NCI-H187 (cell line): ENCODE data around the gene CDCA7L.

Source experiments
- DNase-seq, 2 experiments: peaks; one replicate each; lab custom pipeline; 2025; lab: John Stamatoyannopoulos, UW

Gene CDCA7L

DNA sequence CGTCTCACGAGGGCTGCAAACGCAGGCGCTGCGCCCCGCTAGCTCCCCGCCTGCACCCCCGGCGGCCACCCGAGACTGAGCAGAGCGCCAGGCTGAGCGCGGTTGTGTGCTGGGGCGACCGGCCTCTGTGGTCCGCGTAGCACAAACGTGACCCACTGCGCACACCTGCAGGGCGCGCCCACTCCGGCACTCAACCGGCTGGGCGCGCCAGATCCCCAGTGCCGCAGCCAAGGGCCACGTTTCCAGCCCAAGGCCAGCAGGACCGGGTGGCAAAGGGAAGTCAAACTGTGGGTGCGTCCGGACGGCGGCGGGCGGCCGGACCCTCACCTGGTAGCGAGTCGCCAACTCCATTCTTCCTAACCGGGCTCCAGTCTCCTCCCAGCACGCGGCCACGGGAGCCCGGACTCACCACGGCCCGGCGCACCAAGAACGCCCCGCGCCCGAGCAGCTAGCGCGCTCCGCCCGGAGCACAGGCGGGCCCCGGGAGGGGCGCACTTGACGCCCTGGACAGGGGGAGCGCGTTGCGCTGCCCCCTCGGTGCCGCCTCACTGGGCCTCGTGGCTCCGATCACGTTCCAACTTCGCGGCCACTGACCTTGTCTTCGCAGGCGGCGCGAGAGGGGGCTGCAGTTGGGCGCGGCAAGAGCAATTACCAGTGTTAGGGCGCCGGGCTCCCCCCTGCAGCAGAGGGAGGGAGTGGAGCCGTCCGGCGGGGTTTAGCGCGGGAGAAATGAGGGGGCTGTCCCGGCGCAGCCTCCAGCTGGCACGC lies at the start of gene CDCA7L:
Gene CDCA7L, minus strand, starts transcription at position 446 of the 768 bp plus-strand sequence. Its CDS starts 95 bp downstream, at position 351.
- no peak for DNase-seq

GRCh38 chr7:21986096-21986495 lies 40.4 kb upstream of the CDCA7L start:
- DNase-seq = no peak

DNA sequence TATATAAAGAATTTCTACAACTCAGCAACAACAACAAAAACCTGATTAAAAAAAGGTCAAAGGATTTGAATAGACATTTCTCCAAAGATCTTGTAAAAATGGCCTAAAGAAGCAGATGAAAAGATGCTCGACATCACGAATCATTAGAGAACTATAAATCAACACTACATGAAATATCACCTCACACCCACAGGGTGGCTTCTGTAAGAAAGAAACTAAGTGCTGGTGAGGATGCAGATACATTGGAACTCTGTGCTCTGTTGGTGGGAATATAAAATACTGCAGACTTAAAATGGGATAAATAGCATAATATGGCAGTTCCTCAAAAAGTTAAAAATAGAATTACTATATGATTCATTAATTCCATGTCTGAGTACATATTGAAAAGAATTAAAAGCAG lies 38.3 kb upstream of the CDCA7L start:
- no peak for DNase-seq

DNA sequence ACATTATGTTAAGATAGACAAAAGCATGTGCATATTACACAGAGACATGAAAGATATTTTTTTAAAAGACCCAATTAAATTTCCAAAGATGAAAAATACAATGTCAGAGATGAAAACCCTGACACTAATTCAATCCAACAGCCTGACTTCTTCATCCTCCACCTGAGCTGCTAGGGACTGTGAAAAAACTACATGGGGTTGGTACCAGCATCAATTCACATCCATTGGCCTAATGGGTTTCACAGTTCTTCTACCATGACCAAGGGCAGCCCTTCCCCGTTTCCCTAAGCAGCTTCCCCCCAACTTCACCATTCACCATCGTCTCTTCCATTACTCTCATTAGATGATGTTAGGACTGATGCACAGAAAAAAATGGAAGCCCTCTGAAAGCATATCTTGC lies 37.4 kb upstream of the CDCA7L start:
- DNase-seq = no peak

- no peak for DNase-seq
Observed at GRCh38 chr7:21981524-21981923, 35.8 kb upstream of the CDCA7L start.

- no peak for DNase-seq
Observed at GRCh38 chr7:21980926-21981500, 35.3 kb upstream of the CDCA7L start.

DNA sequence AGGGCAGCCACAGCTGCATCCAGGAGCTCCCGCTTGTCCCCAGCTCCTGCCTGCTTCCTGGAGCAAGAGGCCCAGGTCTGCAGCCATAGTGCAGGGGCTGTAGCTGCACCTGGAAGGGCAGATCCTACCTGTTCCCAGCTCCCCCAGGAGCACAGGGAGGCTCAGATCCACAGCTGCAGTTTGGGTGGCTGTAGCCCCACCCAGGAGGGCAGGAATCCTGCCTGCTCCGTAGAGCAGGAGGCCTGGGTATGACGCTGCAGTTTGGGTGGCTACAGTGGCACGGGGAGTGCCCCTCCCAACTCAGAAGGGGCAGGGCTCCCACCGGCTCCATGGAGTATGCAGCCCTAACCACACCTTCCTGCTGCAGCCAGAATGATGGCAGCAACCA lies 26.7 kb upstream of the CDCA7L start:
- no peak for DNase-seq

DNA sequence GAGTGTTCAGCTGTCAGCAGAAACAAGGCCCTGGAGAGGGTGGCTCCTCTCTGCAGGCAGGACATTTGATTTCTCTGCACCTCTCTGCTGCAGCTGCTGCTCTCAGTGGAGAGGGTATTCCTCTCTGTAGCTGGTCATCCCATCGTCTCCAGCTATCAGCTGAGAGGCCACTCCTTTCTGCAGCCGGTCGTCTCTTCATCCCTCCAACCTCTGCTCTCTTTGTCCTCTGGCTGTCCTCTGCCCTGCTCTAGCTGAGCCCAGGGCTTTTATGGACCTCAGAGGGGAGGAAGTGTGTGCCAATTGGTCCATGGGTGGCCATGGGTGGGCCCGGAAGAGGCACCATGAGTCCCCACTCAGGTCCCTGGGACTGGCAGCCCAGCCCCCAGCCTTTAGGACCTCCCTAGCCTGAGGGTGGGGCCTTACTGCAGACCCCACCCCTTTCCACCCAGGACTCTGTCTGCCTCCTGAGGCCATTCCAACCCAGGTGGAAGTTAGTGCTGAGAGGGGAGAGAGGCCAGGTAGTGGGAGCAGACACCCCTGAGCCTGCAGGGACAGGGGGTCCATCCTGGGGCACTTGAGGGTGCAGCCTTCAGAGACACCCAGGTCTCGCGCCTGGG lies 26.2 kb upstream of the CDCA7L start:
- no peak for DNase-seq

- no peak for DNase-seq
Observed at GRCh38 chr7:21969822-21970221, 24.1 kb upstream of the CDCA7L start.

GRCh38 chr7:21967598-21968003 lies 21.9 kb upstream of the CDCA7L start:
- no peak for DNase-seq

- no peak for DNase-seq
Observed at GRCh38 chr7:21966271-21966670, 20.6 kb upstream of the CDCA7L start.

GRCh38 chr7:21965291-21965690 lies 19.6 kb upstream of the CDCA7L start:
- no peak for DNase-seq

DNA sequence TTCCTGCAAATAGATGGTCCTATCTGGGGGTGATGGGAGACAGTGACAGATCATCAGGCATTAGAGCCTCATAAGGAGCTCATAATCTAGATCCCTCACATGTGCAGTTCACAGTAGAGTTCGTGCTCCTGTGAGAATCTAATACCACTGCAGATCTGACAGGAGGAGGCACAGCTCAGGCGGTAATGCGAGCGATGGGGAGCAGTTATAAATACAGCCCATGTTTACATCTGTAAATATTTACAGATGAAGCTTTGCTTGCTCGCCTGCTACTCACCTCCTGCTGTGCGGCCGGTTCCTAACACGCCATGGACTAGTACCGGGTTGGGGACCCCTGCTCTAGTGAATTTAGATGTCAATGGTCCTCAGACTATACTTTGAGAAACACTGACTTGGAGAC lies 17.0 kb upstream of the CDCA7L start:
- DNase-seq = no peak

DNA sequence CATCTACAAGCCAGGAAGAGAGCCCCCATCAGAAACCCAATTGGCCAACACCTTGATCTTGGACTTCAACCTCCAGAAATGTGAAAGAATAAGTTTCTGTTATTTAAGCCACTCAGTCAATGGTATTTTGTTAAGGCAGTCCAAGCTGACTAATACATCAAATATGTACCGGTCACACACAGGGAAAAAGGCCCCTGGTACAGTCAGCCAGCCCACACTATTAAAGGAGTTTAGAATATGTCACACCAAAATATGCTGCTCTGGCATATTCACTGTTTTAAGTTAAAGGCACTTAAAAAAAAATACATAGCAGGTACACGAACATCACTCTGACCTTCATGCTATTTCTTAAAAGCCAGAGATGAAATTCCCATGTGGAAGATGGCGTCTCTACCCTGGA lies 15.2 kb upstream of the CDCA7L start:
- DNase-seq = no peak

GRCh38 chr7:21959387-21959776 lies 13.7 kb upstream of the CDCA7L start:
- DNase-seq = no peak

- no peak for DNase-seq
Observed at GRCh38 chr7:21953781-21954180, 8.1 kb upstream of the CDCA7L start.

DNA sequence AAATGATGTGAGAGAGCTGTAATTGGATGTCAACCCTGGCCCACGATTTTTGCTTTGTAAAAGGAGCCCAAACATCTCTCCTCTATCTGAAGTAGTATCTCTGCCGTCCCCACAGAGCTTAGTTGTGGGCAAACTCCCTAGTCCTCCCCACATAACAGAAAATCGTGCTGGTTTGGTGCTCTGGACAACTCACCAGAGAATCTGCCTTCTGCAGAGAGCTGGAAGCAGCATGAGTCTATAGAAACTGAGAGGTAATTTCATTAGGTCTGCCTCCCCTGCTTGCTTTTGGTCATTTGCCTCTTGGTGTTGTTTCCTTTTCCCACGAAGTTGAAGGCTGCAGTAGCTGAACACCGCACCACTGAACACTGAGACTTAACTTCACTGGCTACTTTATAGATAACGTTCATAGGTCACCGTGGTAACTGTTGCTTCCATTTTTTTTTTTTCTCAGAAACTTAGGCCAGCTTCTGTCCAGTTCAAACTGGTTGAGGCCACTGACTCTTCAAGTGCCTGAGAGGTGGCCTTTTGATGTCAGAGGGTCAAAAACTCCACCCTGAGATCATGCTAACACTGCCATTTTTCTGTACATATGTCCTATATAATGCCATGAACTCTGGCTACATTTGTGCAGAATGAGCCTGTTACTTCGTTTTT lies 3.3 kb upstream of the CDCA7L start:
- no peak for DNase-seq

GRCh38 chr7:21948364-21948763 lies 2.7 kb upstream of the CDCA7L start:
- no peak for DNase-seq

DNA sequence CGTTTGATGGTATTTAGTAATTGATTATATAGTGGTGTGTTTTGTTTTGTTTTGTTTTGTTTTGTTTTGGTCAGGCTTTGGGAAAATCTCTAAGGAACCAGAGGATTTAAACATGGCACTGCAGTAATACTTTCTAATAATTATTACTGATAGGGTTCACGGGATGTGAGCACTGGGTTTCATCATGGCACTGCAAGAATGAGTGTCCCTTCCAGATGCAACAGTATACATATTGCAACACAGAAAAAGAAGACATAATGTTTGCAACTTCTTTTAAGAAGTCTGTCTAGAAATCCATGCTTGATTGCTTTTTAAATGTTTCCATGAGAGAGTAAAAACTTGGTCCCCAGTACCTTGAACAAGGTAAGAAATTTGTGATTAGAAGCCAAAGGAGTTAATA lies 2.2 kb upstream of the CDCA7L start:
- no peak for DNase-seq

- no peak for DNase-seq
Observed at GRCh38 chr7:21947056-21947455, 1.4 kb upstream of the CDCA7L start.

DNA sequence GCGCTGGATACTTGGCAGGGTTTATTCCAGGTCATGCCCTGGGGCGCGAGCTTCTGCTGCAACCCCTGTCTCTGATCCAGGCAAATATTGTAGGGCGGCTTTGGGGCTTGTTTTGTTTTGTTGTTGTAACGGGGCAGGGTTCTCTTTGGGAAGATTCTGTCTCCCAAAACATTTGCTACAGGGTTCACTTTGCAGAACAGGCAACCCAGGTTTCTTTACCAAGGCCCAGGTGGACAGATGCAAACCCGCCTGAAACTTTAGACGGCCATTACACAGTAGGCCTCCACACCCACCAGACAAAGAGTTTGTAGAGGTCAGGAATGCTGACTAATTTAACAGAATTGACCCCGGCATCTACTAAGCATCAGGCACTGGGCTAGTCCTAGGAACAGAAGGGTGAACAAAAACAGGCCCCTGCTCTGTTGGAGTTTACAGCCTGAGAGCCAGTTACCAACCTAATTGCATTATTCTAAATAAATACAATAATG lies 567 bp upstream of the CDCA7L start:
- DNase-seq = no peak

GRCh38 chr7:21944616-21945453 lies 864 bp downstream of the CDCA7L start:
- DNase-seq = no peak
